Measurements from ENCODE around the gene MLLT10.

The MLLT10 gene

GRCh38 chr10:21655236-21655635, 121.2 kb downstream of the MLLT10 start:
- DNase-seq: no peak

DNA sequence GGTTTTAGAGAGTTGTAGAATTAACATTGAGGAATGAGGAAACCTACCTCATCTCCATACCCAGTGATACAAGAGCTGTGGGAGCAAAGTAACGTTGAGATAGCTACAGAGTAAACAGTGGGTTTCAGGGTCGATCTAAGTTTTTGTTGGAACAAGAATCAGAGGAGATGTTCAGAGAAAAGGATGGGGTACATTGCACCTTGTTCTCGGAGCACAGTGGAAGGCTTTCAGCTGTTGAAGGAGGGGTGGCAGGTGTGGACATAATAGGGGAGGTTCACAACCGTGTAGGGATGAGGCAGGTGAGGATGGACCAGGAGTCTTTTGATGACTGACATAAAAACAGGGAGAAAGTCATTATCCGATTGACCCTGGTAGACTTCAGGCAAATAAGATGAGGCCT, 121.7 kb downstream of the MLLT10 start:
- no peak for DNase-seq

DNA sequence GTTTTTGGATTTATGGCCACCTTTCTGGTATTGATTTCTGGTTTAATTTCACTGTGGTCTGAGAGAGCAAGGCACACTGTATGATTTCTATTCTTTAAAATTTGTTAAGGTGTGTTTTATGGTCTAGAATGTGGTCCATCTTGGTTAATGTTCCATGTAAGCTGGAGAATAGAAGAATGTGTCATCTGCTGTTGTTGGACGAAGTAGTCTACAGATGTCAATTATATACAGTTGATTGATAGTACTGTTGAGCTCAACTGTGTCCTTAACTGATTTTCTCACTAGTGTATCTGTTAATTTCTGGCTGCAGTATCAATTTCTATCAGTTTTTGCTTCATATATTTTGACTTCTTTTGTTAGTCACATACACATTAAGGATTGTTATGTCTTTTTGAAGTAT, 127.1 kb downstream of the MLLT10 start:
- DNase-seq: no peak

- no peak for DNase-seq
Measured at GRCh38 chr10:21661935-21662334, 127.9 kb downstream of the MLLT10 start.

- no peak for DNase-seq
Measured at GRCh38 chr10:21662635-21663034, 128.6 kb downstream of the MLLT10 start.

DNA sequence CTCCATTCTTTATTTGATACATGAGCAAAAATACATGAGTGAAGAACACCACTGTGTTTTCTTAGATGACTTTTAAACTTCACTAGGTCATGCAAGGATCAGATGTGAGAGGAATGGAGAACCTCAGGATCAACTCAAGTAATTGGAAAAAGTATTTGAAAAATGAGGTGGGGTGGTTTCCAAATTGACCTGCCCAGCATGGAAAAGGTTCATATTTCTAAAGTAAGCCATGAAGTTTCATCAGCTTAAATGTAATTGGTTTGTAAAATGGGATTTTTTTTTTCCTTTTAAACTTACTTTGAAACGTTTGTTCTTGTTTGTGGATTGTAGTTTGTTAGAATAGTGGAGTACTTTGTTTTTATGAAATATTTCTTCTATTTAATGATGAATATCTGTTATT, 134.8 kb downstream of the MLLT10 start:
- DNase-seq: no peak

DNA sequence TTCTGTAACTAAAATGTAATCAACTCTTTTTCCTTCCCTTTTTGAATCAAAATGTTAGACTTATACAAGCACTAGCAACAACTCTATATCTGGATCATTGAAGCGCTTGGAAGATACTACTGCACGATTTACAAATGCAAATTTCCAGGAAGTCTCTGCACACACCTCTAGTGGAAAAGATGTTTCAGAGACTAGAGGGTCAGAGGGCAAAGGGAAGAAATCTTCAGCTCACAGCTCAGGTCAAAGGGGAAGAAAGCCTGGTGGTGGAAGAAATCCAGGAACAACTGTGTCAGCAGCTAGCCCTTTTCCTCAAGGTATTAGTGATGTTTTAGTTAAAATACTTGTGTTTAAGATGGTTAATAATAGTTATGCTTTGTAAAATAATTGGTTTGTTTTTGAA, 136.4 kb downstream of the MLLT10 start:
- DNase-seq: no peak

- DNase-seq: no peak
Measured at GRCh38 chr10:21673668-21674067, 139.6 kb downstream of the MLLT10 start.

GRCh38 chr10:21675157-21675796, 141.2 kb downstream of the MLLT10 start:
- peak; percentile 5 for DNase-seq

DNA sequence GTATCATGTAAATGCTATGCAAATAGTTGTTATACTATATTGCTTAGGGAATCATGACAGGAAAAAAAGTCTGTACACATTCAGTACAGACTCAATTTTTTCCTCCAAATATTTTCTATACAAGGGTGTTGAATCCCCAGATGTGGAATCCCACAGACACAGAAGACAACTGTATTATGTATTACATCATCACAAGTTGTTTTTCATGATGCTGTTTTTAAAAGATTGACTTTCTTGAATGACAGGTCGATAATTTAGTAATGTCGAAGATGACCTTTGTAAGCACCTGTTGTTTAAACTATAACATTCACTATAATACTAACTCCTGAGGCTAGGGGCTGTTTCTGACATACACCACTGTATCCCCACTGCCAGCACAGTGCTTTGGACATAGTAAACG, 143.5 kb downstream of the MLLT10 start:
- DNase-seq: no peak

- DNase-seq: no peak
Measured at GRCh38 chr10:21681156-21681555, 147.1 kb downstream of the MLLT10 start.

GRCh38 chr10:21687266-21688008, 153.4 kb downstream of the MLLT10 start:
- DNase-seq: no peak

- no peak for DNase-seq
Measured at GRCh38 chr10:21688009-21688332, 153.9 kb downstream of the MLLT10 start.

GRCh38 chr10:21688870-21689269, 154.8 kb downstream of the MLLT10 start:
- no peak for DNase-seq

DNA sequence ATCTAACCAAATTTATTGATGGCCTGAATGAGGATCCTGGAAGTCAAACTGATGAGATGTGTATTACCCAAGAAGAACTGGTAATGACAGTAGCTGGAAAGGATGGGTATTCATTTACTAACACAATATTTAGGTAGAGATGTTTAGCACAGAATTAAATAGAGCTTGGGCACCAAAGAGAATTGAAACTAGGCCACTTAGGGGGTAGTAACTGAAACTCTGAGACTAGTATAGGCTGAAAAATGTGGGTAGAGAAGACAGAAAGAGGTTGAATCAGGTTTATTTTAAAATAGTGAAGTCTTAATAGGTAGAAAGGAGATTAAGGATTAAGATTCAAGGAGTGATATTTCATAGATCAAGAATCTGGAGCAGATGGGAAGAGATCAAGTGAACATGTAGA, 155.8 kb downstream of the MLLT10 start:
- DNase-seq: no peak

GRCh38 chr10:21692916-21693315, 158.9 kb downstream of the MLLT10 start:
- no peak for DNase-seq

GRCh38 chr10:21693418-21693817, 159.4 kb downstream of the MLLT10 start:
- no peak for DNase-seq

GRCh38 chr10:21694631-21695030, 160.6 kb downstream of the MLLT10 start:
- no peak for DNase-seq

DNA sequence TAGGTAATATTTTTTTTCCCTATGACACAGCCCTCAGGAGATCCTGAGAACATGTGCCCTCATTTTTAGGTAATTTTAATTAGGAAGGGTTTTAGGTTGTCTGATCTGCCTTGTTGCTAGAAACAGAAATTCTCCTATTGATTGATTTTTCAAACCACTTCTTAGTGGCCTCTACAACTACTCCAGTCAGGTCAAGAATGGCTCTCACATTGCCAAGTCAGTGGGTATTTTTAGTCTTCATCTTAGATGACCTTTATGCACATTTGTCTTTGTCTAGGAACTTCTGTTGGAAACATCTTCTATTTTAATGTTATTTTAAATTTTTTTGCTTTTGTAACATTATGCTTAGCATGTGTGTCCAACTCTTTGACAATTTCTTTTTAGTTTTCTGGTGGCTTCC, 162.3 kb downstream of the MLLT10 start:
- no peak for DNase-seq

- DNase-seq: no peak
Measured at GRCh38 chr10:21699575-21699974, 165.5 kb downstream of the MLLT10 start.

GRCh38 chr10:21700474-21700873, 166.4 kb downstream of the MLLT10 start:
- no peak for DNase-seq

DNA sequence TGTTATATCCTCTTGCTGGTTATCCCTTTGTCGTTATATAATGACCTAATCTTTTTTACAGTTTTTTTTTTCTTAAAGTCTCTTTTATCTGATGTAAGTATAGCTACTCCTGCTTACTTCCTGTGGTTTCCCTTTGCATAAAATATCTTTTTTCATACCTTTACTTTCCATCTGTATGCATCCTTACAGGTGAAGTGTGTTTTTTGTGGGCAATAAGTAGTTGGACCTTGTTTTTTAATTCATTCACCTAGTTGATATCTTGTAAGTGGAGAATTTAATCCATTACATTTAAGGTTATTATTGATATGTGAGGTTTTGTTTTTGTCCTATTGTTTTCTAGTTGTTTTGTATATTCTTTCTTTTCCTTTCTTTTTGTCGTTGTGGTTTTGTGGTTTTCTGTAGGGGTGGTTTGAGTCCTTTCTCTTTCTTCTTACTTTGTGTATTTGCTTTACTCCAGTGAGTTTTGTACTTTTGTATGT, 168.6 kb downstream of the MLLT10 start:
- DNase-seq: no peak

DNA sequence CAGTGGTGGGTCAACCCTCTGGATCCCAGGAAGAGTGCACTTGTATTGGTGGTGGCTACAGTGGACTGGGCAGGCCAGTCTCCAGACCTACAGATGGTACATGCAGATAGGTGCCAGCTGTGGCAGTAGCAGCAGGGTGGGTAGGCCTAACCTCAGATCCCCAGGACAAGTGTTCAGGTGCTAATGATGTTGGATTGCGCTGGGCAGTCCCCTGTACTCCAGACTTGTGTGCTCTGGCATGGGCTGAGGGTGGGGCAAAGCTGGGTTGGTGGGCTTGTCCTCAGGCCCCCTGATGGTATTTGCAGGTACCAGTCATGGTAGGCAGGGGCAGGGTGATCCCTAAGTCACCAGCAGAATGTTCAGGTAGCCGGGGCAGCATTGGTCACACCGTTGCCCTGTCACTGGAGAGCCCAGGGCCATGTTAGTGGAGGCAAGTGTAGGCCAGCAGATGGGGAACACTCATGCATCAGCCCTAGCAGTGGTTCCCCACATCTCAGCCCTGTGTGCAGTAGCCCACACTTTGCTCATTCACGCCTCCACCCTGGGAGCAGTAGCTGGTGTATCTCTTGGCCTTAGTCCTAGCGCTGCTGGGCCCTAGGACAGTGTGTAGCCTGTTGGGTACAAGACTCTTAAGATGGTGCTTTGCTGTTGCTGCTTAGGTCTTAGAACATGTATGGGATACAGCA, 171.3 kb downstream of the MLLT10 start:
- no peak for DNase-seq

- DNase-seq: no peak
Measured at GRCh38 chr10:21705828-21706176, 171.8 kb downstream of the MLLT10 start.

All from T-helper 9 cell (primary cell).